Uterus (tissue), 4 donors: ENCODE results near the gene SND1. TPM values are rescaled to one million over a fixed set of nuclear protein-coding genes. Genes with fewer than 3 reads are reported as not detected.

Experiments
- DNase-seq, 2 donors: peaks; one replicate each; pipeline ENCODE4 v3.0.0-alpha.2; 2019 to 2020
- H3K27ac ChIP-seq, 2 donors: fragments of 200-600 bp; sonication (generic); 1 replicate in 1 of 2; 2 replicates in 1 of 2; pipeline ENCODE4 v1.5.1; 2016 to 2018
- H3K27me3 ChIP-seq, 2 donors: fragments of 200-600 bp; sonication (generic); one replicate each; pipeline ENCODE4 v1.5.1; 2018 to 2019; ENCODE audit warnings: control low read depth in 1 of 2
- H3K36me3 ChIP-seq, 2 donors: fragments of 200-600 bp; sonication (generic); one replicate each; pipeline ENCODE4 v1.5.1; 2019; ENCODE audit warnings: control low read depth in 1 of 2
- H3K4me1 ChIP-seq, 2 donors: fragments of 200-600 bp; sonication (generic); one replicate each; pipeline ENCODE4 v1.5.1; 2018 to 2019; ENCODE audit warnings: control low read depth in 1 of 2
- H3K4me3 ChIP-seq, 2 donors: fragments of 200-600 bp; sonication (generic); 1 replicate in 1 of 2; 2 replicates in 1 of 2; pipeline ENCODE4 v1.5.1; 2018 to 2019; ENCODE audit warnings: mild to moderate bottlenecking in 1 of 2
- H3K9me3 ChIP-seq, 2 donors: fragments of 200-600 bp; sonication (generic); one replicate each; pipeline ENCODE4 v1.5.1; 2019; ENCODE audit warnings: control low read depth in 1 of 2
- CTCF ChIP-seq, 4 experiments: fragments of 200-600 bp in 2 of 4; fragments of 450-650 bp in 2 of 4; sonication (generic) in 2 of 4; IDR thresholded peaks; one replicate each; pipeline ENCODE4 v1.5.1; 2016 to 2019; ENCODE audit warnings: antibody characterized with exemption in 4 of 4, mild to moderate bottlenecking in 2 of 4, moderate library complexity in 1 of 4
- POLR2A ChIP-seq, 2 donors: fragments of 450-650 bp; IDR thresholded peaks; one replicate each; pipeline ENCODE4 v1.6.1; 2016; ENCODE audit warnings: antibody characterized with exemption in 2 of 2, mild to moderate bottlenecking in 1 of 2, moderate library complexity in 1 of 2
- intact Hi-C: fragments of 100-400 bp; cut with DNase I; formaldehyde crosslinking; loops from one replicate; pipeline ENCODE4 v1.15.1; 2023; ENCODE audit warnings: low total_unique reads
- total RNA-seq, 4 donors: library from RNA; depleted of rRNA in 3 of 4; stranded (reverse); fragments of >200 nt in 3 of 4; gene quantifications; one replicate each; pipeline versions ENCODE4 v1.1.0 to v1.2.4, GENCODE V29; 2014 to 2023
- donor health status: DM: yes; HTN: yes; CAD: no.

SND1 gene
- total RNA-seq, 4 donors from 2014 or later, result 54.8 to 192 (median 117) TPM

- H3K27me3 ChIP-seq, result no peaks in the 10 kb centered on the region
- H3K9me3 ChIP-seq, result no peaks in the 10 kb centered on the region
- no peak overlapping the region for H3K27ac ChIP-seq
- H3K4me3 ChIP-seq, result no peak overlapping the region
- TF ChIP-seq POLR2A (IDR thresholded peaks at IDR 0.05), result no peak
- no peak for TF ChIP-seq CTCF (IDR thresholded peaks at IDR 0.05)
- H3K36me3 ChIP-seq, result no peaks in the 10 kb centered on the region
- intact Hi-C loops, result no loop called here
- no peaks in the 10 kb centered on the region for H3K4me1 ChIP-seq
- no peak for DNase-seq
These were observed 270.7 kb downstream of the SND1 start for GRCh38 chr7:127922656-127923055.

- Histone ChIP-seq H3K27me3 (no peaks in the 10 kb centered on the region), H3K27ac (no peak overlapping the region), H3K9me3 (no peaks in the 10 kb centered on the region), H3K36me3 (no peaks in the 10 kb centered on the region), H3K4me1 (no peaks in the 10 kb centered on the region), H3K4me3 (no peak overlapping the region)
- TF ChIP-seq POLR2A (IDR thresholded peaks at IDR 0.05) (no peak), CTCF (IDR thresholded peaks at IDR 0.05) (no peak)
- intact Hi-C loops, result no loop called here
- DNase-seq, result no peak
These were observed 272.9 kb downstream of the SND1 start for GRCh38 chr7:127924874-127925273.

GRCh38 chr7:127927348-127927696, 275.3 kb downstream of the SND1 start:
- intact Hi-C loops, result no loop called here
- TF ChIP-seq CTCF (IDR thresholded peaks at IDR 0.05) (no peak), POLR2A (IDR thresholded peaks at IDR 0.05) (no peak)
- Histone ChIP-seq H3K4me1 (no peaks in the 10 kb centered on the region), H3K4me3 (no peak overlapping the region), H3K27me3 (no peaks in the 10 kb centered on the region), H3K27ac (no peak overlapping the region), H3K9me3 (no peaks in the 10 kb centered on the region), H3K36me3 (no peaks in the 10 kb centered on the region)
- DNase-seq, result peak in 1 of 2 donors; percentile 26

- TF ChIP-seq POLR2A (IDR thresholded peaks at IDR 0.05) (no peak), CTCF (IDR thresholded peaks at IDR 0.05) (no peak)
- intact Hi-C loops, result no loop called here
- no peak for DNase-seq
- Histone ChIP-seq H3K4me3 (no peak overlapping the region), H3K9me3 (no peaks in the 10 kb centered on the region), H3K27me3 (no peaks in the 10 kb centered on the region), H3K27ac (no peak overlapping the region), H3K36me3 (no peaks in the 10 kb centered on the region), H3K4me1 (no peaks in the 10 kb centered on the region)
These were observed 276.2 kb downstream of the SND1 start for GRCh38 chr7:127928222-127928621.

- intact Hi-C loops, result no loop called here
- Histone ChIP-seq H3K27me3 (no peaks in the 10 kb centered on the region), H3K27ac (no peak overlapping the region), H3K4me1 (no peaks in the 10 kb centered on the region), H3K9me3 (no peaks in the 10 kb centered on the region), H3K4me3 (no peak overlapping the region), H3K36me3 (no peaks in the 10 kb centered on the region)
- no peak for DNase-seq
- TF ChIP-seq CTCF (IDR thresholded peaks at IDR 0.05) (no peak), POLR2A (IDR thresholded peaks at IDR 0.05) (no peak)
These were observed 276.9 kb downstream of the SND1 start for GRCh38 chr7:127928852-127929251.
